CD4-positive, alpha-beta T cell treated with Interleukin-21 for 1 hour (primary cell): ENCODE results near the gene ARPC4.
"Not testable (repeated sequence)": the region's sequence is repeated elsewhere in the genome, so short reads cannot be mapped to it uniquely, and the experiment has no call there.

Source experiments
- DNase-seq: peaks from one replicate; pipeline ENCODE4 v3.0.0-alpha.2; 2020

The ARPC4 gene

GRCh38 chr3:9826815-9827573 is 34.1 kb downstream of the ARPC4 start:
- peak; percentile 32 for DNase-seq

- DNase-seq: no peak
These were observed 36.2 kb downstream of the ARPC4 start for GRCh38 chr3:9828801-9829755.

- no peak for DNase-seq
These were observed 38.4 kb downstream of the ARPC4 start for GRCh38 chr3:9831253-9831652.

GRCh38 chr3:9833078-9833477 is 40.2 kb downstream of the ARPC4 start:
- no peak for DNase-seq

GRCh38 chr3:9834520-9835380 is 41.9 kb downstream of the ARPC4 start:
- no peak for DNase-seq

- no peak for DNase-seq
These were observed 45.1 kb downstream of the ARPC4 start for GRCh38 chr3:9837701-9838582.

GRCh38 chr3:9838856-9839255 is 46.0 kb downstream of the ARPC4 start:
- DNase-seq: no peak

- no peak for DNase-seq
These were observed 48.1 kb downstream of the ARPC4 start for GRCh38 chr3:9841015-9841414.

GRCh38 chr3:9843715-9844438 is 51.0 kb downstream of the ARPC4 start, which contains the start of gene RPUSD3:
Gene RPUSD3, minus strand, starts transcription at chr3:9844008. Its CDS starts 18 bp downstream, at chr3:9843990.
- DNase-seq: peak; percentile 96

- no peak for DNase-seq
These were observed 53.3 kb downstream of the ARPC4 start for GRCh38 chr3:9846231-9846630.

- no peak for DNase-seq
These were observed 54.1 kb downstream of the ARPC4 start for GRCh38 chr3:9846931-9847488.

GRCh38 chr3:9847870-9848269 is 55.0 kb downstream of the ARPC4 start:
- DNase-seq: not testable (repeated sequence)

- DNase-seq: peak; percentile 63
These were observed 56.0 kb downstream of the ARPC4 start for GRCh38 chr3:9848860-9849259.

GRCh38 chr3:9851383-9851782 is 58.5 kb downstream of the ARPC4 start:
- DNase-seq: not testable (repeated sequence)

- not testable (repeated sequence) for DNase-seq
These were observed 59.0 kb downstream of the ARPC4 start for GRCh38 chr3:9851926-9852325.

GRCh38 chr3:9852528-9852927 is 59.6 kb downstream of the ARPC4 start:
- no peak for DNase-seq

GRCh38 chr3:9854291-9854940 is 61.5 kb downstream of the ARPC4 start:
- DNase-seq: not testable (repeated sequence)

- DNase-seq: no peak
These were observed 62.7 kb downstream of the ARPC4 start for GRCh38 chr3:9855594-9855993.
